Activated CD8-positive, alpha-beta memory T cell treated with anti-CD3 and anti-CD28 coated beads for 4 hours (primary cell): ENCODE data around the gene GATA3.

Experiments used
- DNase-seq, 2 donors: peaks; one replicate each; pipeline ENCODE4 v3.0.0-alpha.2; 2020; ENCODE audit warnings: low read depth in 2 of 2

Gene GATA3

DNA sequence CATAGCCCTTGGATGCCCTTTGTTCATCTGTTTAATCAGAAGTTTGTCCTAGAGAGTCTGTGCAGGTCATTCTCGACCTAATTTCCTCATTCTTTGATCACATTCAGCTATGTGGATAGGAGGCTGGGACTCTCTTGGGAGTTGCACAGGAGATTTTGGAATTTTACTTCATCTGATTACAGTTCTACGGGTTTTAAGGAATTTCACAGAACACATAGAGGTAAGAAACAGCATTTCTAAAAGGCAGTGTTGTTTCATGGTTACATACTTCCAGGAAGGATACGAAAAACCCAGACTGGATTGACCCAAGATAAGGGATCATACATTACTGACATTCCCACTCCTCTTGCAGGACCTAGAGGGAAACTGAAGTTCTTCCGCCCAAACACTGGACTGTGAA is 45.9 kb downstream of the GATA3 start:
- no peak for DNase-seq

DNA sequence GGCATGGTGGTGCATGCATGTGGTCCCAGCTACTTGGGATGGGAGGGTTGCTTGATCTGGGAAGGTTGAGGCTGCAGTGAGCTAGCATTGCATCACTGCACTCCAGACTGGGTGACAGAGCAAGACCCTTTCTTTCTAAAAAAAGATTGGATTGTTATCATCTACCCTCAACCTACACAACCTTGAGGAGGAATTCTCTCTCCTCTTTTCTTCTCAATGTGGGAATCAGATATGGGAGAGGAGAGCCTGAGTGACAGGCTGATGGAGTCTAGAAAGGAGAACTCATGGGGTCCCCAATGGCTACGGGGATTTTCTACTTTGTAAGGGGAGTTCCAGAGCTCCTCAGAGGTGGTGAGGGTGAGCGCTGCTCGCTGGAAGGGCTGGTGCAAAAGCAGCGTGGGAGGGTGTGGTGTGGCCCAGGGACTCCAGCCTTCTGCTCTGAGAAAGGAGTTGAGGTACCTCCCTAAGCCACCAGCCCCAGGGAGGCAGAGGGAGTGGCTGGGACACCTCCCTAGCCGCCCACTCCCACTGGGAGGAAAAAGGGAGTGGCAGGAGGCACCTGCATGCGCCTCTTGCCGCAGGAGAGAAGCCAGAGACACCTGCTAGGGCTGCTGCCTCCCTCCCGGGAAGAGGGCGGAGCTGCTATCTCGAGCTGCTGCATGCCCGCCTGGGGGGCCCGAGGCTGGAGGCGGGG is 48.4 kb downstream of the GATA3 start:
- no peak for DNase-seq

DNA sequence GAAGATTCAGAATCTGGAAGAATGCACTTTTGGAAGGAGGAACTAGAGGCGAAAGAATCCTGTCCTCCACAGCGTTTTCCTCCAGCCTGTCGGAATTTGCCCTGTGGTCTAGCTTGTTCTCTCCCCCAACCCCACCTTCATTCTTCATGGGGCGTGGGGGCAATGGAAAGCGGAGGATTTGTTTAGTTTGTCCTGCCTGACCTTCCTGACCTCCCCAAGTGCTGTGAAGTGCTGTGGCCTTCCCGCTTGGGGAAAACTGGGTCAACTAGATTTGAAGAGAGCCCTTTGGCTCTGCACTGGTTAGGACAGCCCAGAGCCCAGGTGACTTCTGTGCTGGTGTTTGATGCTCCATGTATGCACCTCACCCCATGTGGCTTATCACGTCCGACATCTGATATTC is 49.1 kb downstream of the GATA3 start:
- no peak for DNase-seq

- no peak for DNase-seq
These were observed 49.5 kb downstream of the GATA3 start for GRCh38 chr10:8104005-8104404.

DNA sequence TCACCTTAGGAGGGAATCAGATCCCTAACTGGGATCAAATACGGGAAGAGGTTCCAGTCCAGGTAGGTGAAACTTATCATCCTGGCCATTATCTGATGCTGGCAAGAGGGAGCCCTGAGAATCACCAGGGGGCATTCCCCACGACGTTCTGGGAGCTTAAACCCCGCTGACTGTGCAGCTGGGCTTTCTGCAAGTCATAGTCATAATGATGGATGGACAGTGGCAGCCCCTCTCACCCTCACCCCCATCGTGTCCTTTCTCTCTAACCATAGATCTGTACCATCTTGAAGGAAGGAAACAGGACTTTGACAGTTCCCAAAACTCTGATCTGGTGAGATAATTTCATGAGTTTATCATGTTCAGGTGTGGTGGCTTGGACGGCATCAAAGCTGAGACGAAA is 50.2 kb downstream of the GATA3 start:
- no peak for DNase-seq

- DNase-seq: no peak
These were observed 51.4 kb downstream of the GATA3 start for GRCh38 chr10:8105932-8106331.

GRCh38 chr10:8112230-8112905 is 57.9 kb downstream of the GATA3 start:
- DNase-seq: no peak

DNA sequence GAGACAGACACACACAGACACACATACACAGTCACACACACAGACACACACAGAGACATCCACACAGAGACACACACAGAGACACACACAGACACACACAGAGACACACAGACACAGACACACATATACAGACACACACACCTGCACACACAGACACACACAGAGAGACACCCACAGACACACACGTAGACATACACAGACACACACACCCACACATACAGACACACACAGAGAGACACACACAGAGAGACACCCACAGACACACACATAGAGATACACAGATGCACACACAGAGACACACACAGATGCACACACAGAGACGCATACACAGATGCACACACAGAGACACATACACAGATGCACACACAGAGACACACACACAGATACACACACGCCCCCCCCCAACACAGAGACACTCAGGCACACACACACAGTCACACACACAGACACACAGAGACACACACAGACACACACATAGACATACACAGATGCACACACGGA is 58.5 kb downstream of the GATA3 start:
- DNase-seq: no peak

- DNase-seq: no peak
These were observed 59.1 kb downstream of the GATA3 start for GRCh38 chr10:8113616-8114015.

GRCh38 chr10:8114741-8115617 is 60.5 kb downstream of the GATA3 start:
- no peak for DNase-seq

DNA sequence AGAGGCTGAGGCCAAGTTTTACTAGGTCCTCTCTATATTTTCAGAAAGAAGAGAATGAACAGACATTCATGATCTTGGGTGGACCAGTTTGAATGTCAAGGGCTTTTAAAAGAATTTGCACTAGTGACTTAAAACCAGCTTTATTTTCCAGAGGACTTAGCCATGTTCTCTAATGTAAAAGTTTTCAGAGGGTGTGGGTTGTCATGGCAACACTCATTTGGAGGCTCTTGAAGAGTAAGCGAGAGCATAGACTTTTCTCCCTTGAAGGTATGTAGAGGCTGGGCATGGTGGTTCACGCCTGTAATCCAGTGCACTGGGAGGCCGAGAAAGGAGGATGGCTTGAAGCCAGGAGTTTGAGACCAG is 61.1 kb downstream of the GATA3 start:
- DNase-seq: no peak

- DNase-seq: no peak
These were observed 62.0 kb downstream of the GATA3 start for GRCh38 chr10:8116474-8116873.

- DNase-seq: no peak
These were observed 62.5 kb downstream of the GATA3 start for GRCh38 chr10:8116926-8117493.

- DNase-seq: no peak
These were observed 66.9 kb downstream of the GATA3 start for GRCh38 chr10:8121201-8121890.

GRCh38 chr10:8122611-8123369 is 68.3 kb downstream of the GATA3 start:
- DNase-seq: no peak

DNA sequence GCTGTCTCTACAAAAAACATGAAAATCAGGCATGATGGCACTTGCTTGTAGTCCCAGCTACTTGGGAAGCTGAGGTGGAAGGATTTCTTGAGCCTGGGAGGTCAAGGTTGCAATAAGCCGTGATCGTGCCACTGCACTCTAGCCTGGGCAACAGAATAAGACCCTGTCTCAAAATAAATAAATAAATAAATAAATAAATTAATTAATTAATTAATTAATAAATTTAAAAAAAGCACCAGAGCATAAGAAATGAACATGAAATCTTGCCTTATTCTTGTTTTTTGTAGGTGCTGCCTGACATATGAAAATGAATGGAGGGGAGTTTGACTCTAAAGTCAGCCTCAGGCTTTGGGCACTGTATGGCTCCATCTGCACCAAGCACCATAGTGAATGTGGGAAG is 69.9 kb downstream of the GATA3 start:
- no peak for DNase-seq
